Fibroblast of the aortic adventitia (primary cell): Measurements from ENCODE around the gene PDCD2. TPM values are rescaled to one million over a fixed set of nuclear protein-coding genes. Genes with fewer than 3 reads are reported as not detected.

Source experiments
- DNase-seq: peaks from one replicate; pipeline ENCODE4 v3.0.0-alpha.2; 2010; ENCODE audit warnings: low read depth
- H3K4me3 ChIP-seq: 2 replicates; pipeline ENCODE4 v1.5.1; 2011; ENCODE audit warnings: low read depth, mild to moderate bottlenecking, control low read depth, low read length, moderate library complexity
- total RNA-seq: library from RNA; depleted of rRNA; stranded (reverse); fragments of >200 nt; gene quantifications from 2 replicates; pipeline ENCODE4 v1.2.3, GENCODE V29; 2012; ENCODE audit warnings: low replicate concordance
- TF ChIP-seq, protein P1 (sequence below): IDR thresholded peaks from 2 replicates; pipeline ENCODE4 v1.5.1; 2011; ENCODE audit warnings: mild to moderate bottlenecking, low read length, control low read depth, inconsistent platforms; ENCODE audit not compliant: insufficient read depth

PDCD2 gene
- total RNA-seq, 1 donor = 65.1 TPM

DNA sequence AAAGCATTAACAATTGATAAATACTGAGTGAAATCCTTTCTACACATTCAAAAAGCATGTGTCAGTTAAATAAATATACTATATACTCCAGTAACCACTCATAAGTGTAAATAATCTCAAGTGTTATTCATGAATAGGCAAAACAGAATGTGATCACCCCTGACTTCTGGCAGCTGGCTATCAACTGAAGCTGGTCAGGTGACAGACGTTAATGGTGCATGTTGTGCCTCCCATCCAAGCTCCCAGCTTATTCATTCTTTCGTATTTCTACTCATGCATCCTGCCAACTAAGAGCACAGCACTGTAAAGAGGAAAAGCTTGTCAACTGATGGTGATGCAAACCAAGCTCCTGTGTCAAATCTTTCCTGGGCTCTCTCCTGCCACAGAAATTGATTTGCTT lies 39.0 kb downstream of the PDCD2 start:
- no peak for DNase-seq

DNA sequence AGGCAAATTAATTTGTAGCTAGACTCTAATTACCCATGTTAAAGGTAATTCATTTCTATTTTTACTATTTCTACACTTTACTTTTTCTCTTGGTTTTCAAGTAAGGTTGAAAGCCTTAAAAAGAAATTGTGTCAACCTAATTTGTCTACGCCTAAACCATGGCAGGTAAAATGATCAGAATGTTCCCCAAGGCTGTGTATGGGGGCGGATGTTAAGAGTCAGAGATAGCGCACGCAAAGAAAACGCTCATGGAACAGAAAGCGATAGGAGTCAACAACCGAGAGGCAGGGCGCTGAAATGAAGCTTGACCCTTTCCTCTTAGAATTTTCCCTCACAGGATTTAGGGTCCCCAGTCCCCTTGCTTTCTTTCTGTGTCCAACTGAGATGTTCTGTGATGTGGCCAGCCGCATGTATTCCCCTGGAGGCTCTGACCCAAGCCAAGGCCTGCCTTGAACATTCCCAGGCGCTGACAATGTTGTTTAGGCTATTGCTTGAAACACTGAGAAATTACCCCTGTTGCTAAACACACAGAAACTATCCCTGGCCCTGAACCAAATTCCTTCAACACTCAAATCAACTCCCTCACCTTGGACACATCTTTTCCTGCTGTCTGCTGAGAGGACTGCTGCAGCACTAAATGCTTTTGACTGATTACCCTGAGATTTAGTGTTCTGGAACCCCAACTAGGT lies 42.3 kb downstream of the PDCD2 start:
- H3K4me3 ChIP-seq = no peak overlapping the region
- TF ChIP-seq, protein P1, sequence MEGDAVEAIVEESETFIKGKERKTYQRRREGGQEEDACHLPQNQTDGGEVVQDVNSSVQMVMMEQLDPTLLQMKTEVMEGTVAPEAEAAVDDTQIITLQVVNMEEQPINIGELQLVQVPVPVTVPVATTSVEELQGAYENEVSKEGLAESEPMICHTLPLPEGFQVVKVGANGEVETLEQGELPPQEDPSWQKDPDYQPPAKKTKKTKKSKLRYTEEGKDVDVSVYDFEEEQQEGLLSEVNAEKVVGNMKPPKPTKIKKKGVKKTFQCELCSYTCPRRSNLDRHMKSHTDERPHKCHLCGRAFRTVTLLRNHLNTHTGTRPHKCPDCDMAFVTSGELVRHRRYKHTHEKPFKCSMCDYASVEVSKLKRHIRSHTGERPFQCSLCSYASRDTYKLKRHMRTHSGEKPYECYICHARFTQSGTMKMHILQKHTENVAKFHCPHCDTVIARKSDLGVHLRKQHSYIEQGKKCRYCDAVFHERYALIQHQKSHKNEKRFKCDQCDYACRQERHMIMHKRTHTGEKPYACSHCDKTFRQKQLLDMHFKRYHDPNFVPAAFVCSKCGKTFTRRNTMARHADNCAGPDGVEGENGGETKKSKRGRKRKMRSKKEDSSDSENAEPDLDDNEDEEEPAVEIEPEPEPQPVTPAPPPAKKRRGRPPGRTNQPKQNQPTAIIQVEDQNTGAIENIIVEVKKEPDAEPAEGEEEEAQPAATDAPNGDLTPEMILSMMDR = no peak
- DNase-seq = no peak

More for the DNA sequence above, 39.0 kb downstream of the PDCD2 start:
- TF ChIP-seq, protein P1 = no peak
- H3K4me3 ChIP-seq = no peak overlapping the region

DNA sequence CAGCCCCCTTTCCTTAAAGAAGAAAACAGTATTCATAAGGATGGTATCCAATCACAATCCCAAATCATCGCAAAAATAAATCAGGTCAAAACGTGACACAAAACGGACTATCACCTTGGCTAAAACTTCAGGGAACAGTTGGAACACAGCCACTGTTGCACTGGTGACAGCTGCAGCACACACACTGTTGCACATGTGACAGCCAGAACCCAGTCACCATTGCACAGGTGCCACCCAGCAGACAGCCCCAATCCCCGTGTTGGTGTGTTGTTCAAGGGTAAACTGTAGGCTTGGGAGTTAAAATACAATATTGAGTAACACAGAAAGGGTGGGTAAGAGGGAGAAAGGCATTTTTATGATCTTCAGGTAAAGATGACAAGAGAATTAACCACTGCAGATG lies 47.1 kb downstream of the PDCD2 start:
- H3K4me3 ChIP-seq = no peak overlapping the region
- TF ChIP-seq, protein P1 = no peak
- no peak for DNase-seq

DNA sequence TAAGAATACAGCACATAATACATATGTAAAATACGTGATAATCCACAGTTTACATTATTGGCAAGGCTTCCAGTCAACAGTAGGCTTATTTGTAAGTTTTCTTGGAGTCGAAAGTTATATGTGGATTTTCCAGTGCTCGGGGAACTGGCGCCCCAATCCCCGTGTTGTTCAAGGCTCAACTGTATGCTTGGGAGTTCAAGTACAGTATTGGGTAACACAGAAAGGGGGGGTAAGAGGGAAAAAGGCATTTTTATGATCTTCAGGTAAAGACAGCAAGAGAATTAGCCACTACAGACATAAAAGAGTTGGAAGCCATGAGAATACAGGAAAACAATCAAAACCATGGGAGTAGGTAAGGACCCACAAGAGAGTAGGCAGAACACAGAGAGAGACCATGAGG lies 47.8 kb downstream of the PDCD2 start:
- no peak for DNase-seq
- TF ChIP-seq, protein P1 = no peak
- H3K4me3 ChIP-seq = no peak overlapping the region

DNA sequence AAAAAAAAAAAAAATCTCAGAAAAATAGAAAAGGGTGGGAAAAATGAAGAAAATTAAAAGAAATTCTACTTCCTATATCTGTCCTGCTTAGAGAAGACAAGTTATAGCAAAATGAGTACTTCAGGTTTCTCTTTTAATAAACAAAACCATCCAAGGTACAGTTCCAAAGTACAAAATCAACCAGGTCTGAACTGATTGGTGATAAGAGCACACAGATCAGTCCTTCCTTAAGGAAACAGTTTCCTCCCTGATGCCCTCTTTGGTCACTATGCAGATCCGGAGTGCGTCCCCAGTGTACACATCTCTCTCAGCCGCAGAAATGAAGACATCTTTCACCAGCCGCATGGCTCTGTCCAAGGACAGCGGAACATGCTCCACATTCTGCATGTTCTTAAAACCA lies 49.4 kb downstream of the PDCD2 start:
- TF ChIP-seq, protein P1 = no peak
- no peak for DNase-seq
- H3K4me3 ChIP-seq = no peak overlapping the region

DNA sequence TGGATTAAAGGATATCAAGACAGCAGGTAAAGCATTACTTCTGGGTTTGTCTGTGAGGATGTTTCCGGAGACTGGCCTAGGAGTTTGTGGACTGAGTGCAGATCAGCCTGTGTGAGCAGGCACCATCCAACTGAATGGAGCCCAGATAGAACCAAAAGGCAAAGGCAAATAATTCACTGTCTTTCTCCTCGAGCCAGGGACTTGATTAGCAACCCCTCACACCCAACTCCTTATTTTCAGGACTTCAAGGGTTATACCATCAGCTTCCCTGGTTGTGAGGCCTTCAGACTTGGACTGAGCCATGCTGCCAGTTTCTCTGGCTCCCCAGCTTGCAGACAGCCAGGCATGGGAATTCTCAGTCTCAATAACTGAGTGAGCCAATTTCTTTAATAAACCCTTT lies 50.6 kb downstream of the PDCD2 start:
- DNase-seq = no peak

More for the DNA sequence above, 50.6 kb downstream of the PDCD2 start:
- TF ChIP-seq, protein P1 = no peak
- H3K4me3 ChIP-seq = no peak overlapping the region
